Stomach (tissue), 9 donors: ENCODE measurements around the gene IL1R2. TPM values are rescaled to one million over a fixed set of nuclear protein-coding genes. Genes with fewer than 3 reads are reported as not detected.

Source experiments
- DNase-seq, 2 donors: peaks; one replicate each; pipeline versions ENCODE4 v3.0.0 to v3.0.0-alpha.2; 2013 to 2019
- H3K27ac ChIP-seq, 5 donors: fragments of 200-600 bp in 4 of 5; sonication (generic) in 4 of 5; one replicate each; pipeline ENCODE4 v1.5.1; 2013 to 2019; ENCODE audit warnings: mild to moderate bottlenecking in 1 of 5, moderate library complexity in 1 of 5
- H3K27me3 ChIP-seq, 3 donors: fragments of 200-600 bp; sonication (generic); one replicate each; pipeline ENCODE4 v1.5.1; 2017 to 2019; ENCODE audit warnings: mixed run types in 1 of 3
- H3K36me3 ChIP-seq, 4 donors: fragments of 200-600 bp; sonication (generic); 1 replicate in 3 of 4; 2 replicates in 1 of 4; pipeline ENCODE4 v1.5.1; 2016 to 2019
- H3K4me1 ChIP-seq, 4 donors: fragments of 200-600 bp; sonication (generic); one replicate each; pipeline ENCODE4 v1.5.1; 2016 to 2019
- H3K4me3 ChIP-seq, 4 donors: fragments of 200-600 bp; sonication (generic) in 3 of 4; one replicate each; pipeline ENCODE4 v1.5.1; 2016 to 2019; ENCODE audit warnings: mild to moderate bottlenecking in 1 of 4
- H3K9me3 ChIP-seq, 4 donors: fragments of 200-600 bp; sonication (generic); one replicate each; pipeline ENCODE4 v1.5.1; 2016 to 2019
- CTCF ChIP-seq, 7 experiments: fragments of 450-650 bp in 4 of 7; fragments of 200-600 bp in 3 of 7; sonication (generic) in 3 of 7; IDR thresholded peaks; one replicate each; pipeline ENCODE4 v1.5.1; 2016 to 2019; ENCODE audit warnings: antibody characterized with exemption in 7 of 7, control low read depth in 2 of 7, mild to moderate bottlenecking in 1 of 7
- EP300 ChIP-seq: sonication (generic); formaldehyde crosslinking; IDR thresholded peaks from one replicate; pipeline ENCODE4 v1.6.1; 2017; ENCODE audit warnings: antibody characterized with exemption
- POLR2A ChIP-seq, 4 donors: fragments of 450-650 bp; IDR thresholded peaks; one replicate each; pipeline ENCODE4 v1.6.1; 2016; ENCODE audit warnings: antibody characterized with exemption in 4 of 4, control low read depth in 2 of 4, mild to moderate bottlenecking in 1 of 4, moderate library complexity in 1 of 4
- POLR2AphosphoS5 ChIP-seq, 3 donors: sonication (generic); formaldehyde crosslinking; IDR thresholded peaks; one replicate each; pipeline ENCODE4 v1.6.1; 2016; ENCODE audit warnings: antibody characterized with exemption in 3 of 3
- WGBS, 5 donors: extraction: QIAGEN DNeasy Blood & Tissue Kit in 3 of 5; methylation state at CpG; one replicate each; pipeline versions ENCODE4 v1.1.5 to v1.1.7; 2013 to 2018; 5-methylcytosine and 5-hydroxymethylcytosine counted together
- intact Hi-C: fragments of 100-400 bp; cut with DNase I; formaldehyde crosslinking; loops from one replicate; pipeline ENCODE4 v1.15.1; 2023; ENCODE audit warnings: low total_unique reads
- polyA plus RNA-seq, 3 donors: library from polyadenylated mRNA; stranded (reverse); fragments of 200-250 nt; gene quantifications; one replicate each; pipeline ENCODE4 v1.2.3, GENCODE V29; 2013
- total RNA-seq, 5 donors: library from RNA; depleted of rRNA; stranded (reverse); fragments of >200 nt; gene quantifications; one replicate each; pipeline versions ENCODE4 v1.1.0 to v1.2.3, GENCODE V29; 2014 to 2016
- donor health status: healthy with polysubstance abuse.
- donor health status: Bipolar disorder and iron deficiency.
- donor health status: healthy.

Gene IL1R2
- total and polyA plus RNA-seq, 8 donors: 2.3 to 111 (median 24.8) TPM

DNA sequence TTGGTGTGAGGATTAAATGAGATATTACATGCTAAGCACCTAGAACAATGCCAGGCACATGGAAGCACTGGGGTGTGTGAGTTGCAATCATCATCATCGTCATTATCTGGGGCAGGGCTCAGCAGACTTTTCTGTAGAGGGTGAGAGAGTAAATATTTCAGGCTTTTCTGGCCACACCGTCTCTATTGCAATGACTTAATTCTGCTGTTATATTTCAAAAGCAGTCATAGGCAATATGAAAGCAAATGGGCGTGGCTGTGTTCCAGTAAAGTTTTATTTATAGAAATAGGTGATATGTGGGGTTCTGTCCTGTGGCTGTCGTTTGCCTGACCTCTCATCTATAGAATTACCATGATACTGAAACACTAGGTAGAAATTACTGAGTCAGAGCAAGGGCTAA is 60.6 kb downstream of the IL1R2 start:
- Histone ChIP-seq H3K27ac (peak overlapping the region in 4 of 5 donors; percentile 81 to 85 (median 84)), H3K9me3 (no peaks in the 10 kb centered on the region), H3K4me1 (peaks cover 27 to 66% (median 46%) of the 10 kb centered on the region in 4 donors), H3K36me3 (no peaks in the 10 kb centered on the region), H3K27me3 (no peaks in the 10 kb centered on the region), H3K4me3 (no peak overlapping the region)
- 45 to 60% (median 57%) methylated on average over 4 of the region's 4 CpGs for WGBS, 5 donors
- TF ChIP-seq POLR2A (IDR thresholded peaks at IDR 0.05) (no peak), CTCF (IDR thresholded peaks at IDR 0.05) (no peak), POLR2AphosphoS5 (IDR thresholded peaks at IDR 0.05) (no peak), EP300 (no peak)
- DNase-seq: no peak
- intact Hi-C loops: no loop called here

- 83 to 85% (median 84%) methylated on average over 8 of the region's 8 CpGs for WGBS, 5 donors
- no peaks in the 10 kb centered on the region for H3K36me3 ChIP-seq
- peak overlapping the region in 3 of 5 donors; percentile 84 to 85 (median 85) for H3K27ac ChIP-seq
- peaks cover 34 to 72% (median 52%) of the 10 kb centered on the region in 4 donors for H3K4me1 ChIP-seq
- TF ChIP-seq POLR2AphosphoS5 (IDR thresholded peaks at IDR 0.05): no peak
- no peak for TF ChIP-seq EP300
- no peak for TF ChIP-seq POLR2A (IDR thresholded peaks at IDR 0.05)
- TF ChIP-seq CTCF (IDR thresholded peaks at IDR 0.05): no peak
- H3K9me3 ChIP-seq: no peaks in the 10 kb centered on the region
- no peaks in the 10 kb centered on the region for H3K27me3 ChIP-seq
- intact Hi-C loops: no loop called here
- no peak for DNase-seq
- no peak overlapping the region for H3K4me3 ChIP-seq
These were observed 61.3 kb downstream of the IL1R2 start for GRCh38 chr2:102053096-102053495.

GRCh38 chr2:102055346-102055990 is 63.7 kb downstream of the IL1R2 start:
- no peaks in the 10 kb centered on the region for H3K36me3 ChIP-seq
- TF ChIP-seq POLR2AphosphoS5 (IDR thresholded peaks at IDR 0.05) (peak in 1 of 3 donors; percentile 22), CTCF (IDR thresholded peaks at IDR 0.05) (no peak)
- intact Hi-C loops: no loop called here
- H3K4me1 ChIP-seq: peaks cover 29 to 53% (median 43%) of the 10 kb centered on the region in 4 donors
- H3K27ac ChIP-seq: peak overlapping the region in 4 of 5 donors; percentile 36 to 96 (median 82)
- H3K9me3 ChIP-seq: no peaks in the 10 kb centered on the region
- H3K4me3 ChIP-seq: no peak overlapping the region
- no peaks in the 10 kb centered on the region for H3K27me3 ChIP-seq
- DNase-seq: peak in 1 of 2 donors; percentile 64
- WGBS, 5 donors: 49 to 71% (median 59%) methylated on average over 5 of the region's 5 CpGs

- no peak for DNase-seq
- Histone ChIP-seq H3K4me3 (no peak overlapping the region), H3K27me3 (no peaks in the 10 kb centered on the region), H3K9me3 (no peaks in the 10 kb centered on the region), H3K27ac (peak overlapping the region; percentile 14 to 96 (median 69)), H3K36me3 (no peaks in the 10 kb centered on the region), H3K4me1 (peaks cover 25 to 49% (median 38%) of the 10 kb centered on the region in 4 donors)
- intact Hi-C loops: no loop called here
- 67 to 82% (median 76%) methylated on average over 3 of the region's 3 CpGs for WGBS, 5 donors
- no peak for TF ChIP-seq EP300
- TF ChIP-seq POLR2A (IDR thresholded peaks at IDR 0.05): no peak
- no peak for TF ChIP-seq POLR2AphosphoS5 (IDR thresholded peaks at IDR 0.05)
These were observed 64.4 kb downstream of the IL1R2 start for GRCh38 chr2:102056079-102056581.
